Neural progenitor cell (in vitro differentiated cells): Measurements from ENCODE around the gene OR51A7. TPM values are rescaled to one million over a fixed set of nuclear protein-coding genes. Genes with fewer than 3 reads are reported as not detected.

Experiments
- DNase-seq: peaks from one replicate; pipeline ENCODE4 v3.0.0-alpha.2; 2016; ENCODE audit warnings: low spot score
- H2AFZ ChIP-seq: fragments of 200-600 bp; sonication (generic); replicated peaks from 2 replicates; pipeline ENCODE4 v1.6.1; 2016; ENCODE audit warnings: antibody characterized with exemption
- H3F3A ChIP-seq: fragments of 200-600 bp; sonication (generic); 2 replicates; pipeline ENCODE4 v1.6.1; 2016; ENCODE audit warnings: antibody characterized with exemption, low read depth
- H3K27ac ChIP-seq: fragments of 200-600 bp; sonication (generic); 2 replicates; pipeline ENCODE4 v1.5.1; 2016; ENCODE audit warnings: mild to moderate bottlenecking
- H3K27me3 ChIP-seq: fragments of 200-600 bp; sonication (generic); 2 replicates; pipeline ENCODE4 v1.6.1; 2016; ENCODE audit warnings: mild to moderate bottlenecking, moderate library complexity
- H3K36me3 ChIP-seq: fragments of 200-600 bp; sonication (generic); 2 replicates; pipeline ENCODE4 v1.5.1; 2016
- H3K4me1 ChIP-seq: fragments of 200-600 bp; sonication (generic); 2 replicates; pipeline ENCODE4 v1.6.1; 2016; ENCODE audit warnings: mixed run types
- H3K4me2 ChIP-seq: fragments of 200-600 bp; sonication (generic); 2 replicates; pipeline ENCODE4 v1.6.1; 2016
- H3K4me3 ChIP-seq: fragments of 200-600 bp; sonication (generic); 2 replicates; pipeline ENCODE4 v1.5.1; 2016
- H3K79me2 ChIP-seq: fragments of 200-600 bp; sonication (generic); 2 replicates; pipeline ENCODE4 v1.6.1; 2016; ENCODE audit warnings: low read depth
- H3K9ac ChIP-seq: fragments of 200-600 bp; sonication (generic); 2 replicates; pipeline ENCODE4 v1.6.1; 2016
- H3K9me3 ChIP-seq: fragments of 200-600 bp; sonication (generic); 2 replicates; pipeline ENCODE4 v1.5.1; 2016; ENCODE audit warnings: low read depth
- H4K20me1 ChIP-seq: fragments of 200-600 bp; sonication (generic); 2 replicates; pipeline ENCODE4 v1.6.1; 2016; ENCODE audit warnings: low read depth
- H3K27ac Mint-ChIP-seq: 3 replicates; pipeline ENCODE4 v1.8.0; 2021; ENCODE audit warnings: mixed read lengths
- H3K27me3 Mint-ChIP-seq: 2 replicates; pipeline ENCODE4 v1.8.0; 2022; ENCODE audit warnings: low read depth, mild to moderate bottlenecking, inconsistent platforms, moderate library complexity, mixed read lengths; ENCODE audit not compliant: insufficient read depth
- H3K36me3 Mint-ChIP-seq: 3 replicates; pipeline ENCODE4 v1.8.0; 2021; ENCODE audit warnings: mixed read lengths
- H3K4me1 Mint-ChIP-seq: 3 replicates; pipeline ENCODE4 v1.8.0; 2021; ENCODE audit warnings: mixed read lengths
- H3K4me3 Mint-ChIP-seq: 3 replicates; pipeline ENCODE4 v1.8.0; 2021; ENCODE audit warnings: mild to moderate bottlenecking, moderate library complexity, mixed read lengths
- H3K9me3 Mint-ChIP-seq: 3 replicates; pipeline ENCODE4 v1.8.0; 2020; ENCODE audit warnings: mixed read lengths
- CTCF ChIP-seq: fragments of 200-600 bp; sonication (generic); IDR thresholded peaks from 2 replicates; pipeline ENCODE4 v1.5.1; 2017; ENCODE audit warnings: antibody characterized with exemption, mild to moderate bottlenecking
- EZH2 ChIP-seq: fragments of 200-600 bp; sonication (generic); IDR thresholded peaks from 2 replicates; pipeline ENCODE4 v1.6.1; 2017; ENCODE audit warnings: antibody characterized with exemption, mild to moderate bottlenecking, moderate library complexity
- EZH2phosphoT487 ChIP-seq: fragments of 200-600 bp; sonication (generic); IDR thresholded peaks from 2 replicates; pipeline ENCODE4 v1.6.1; 2017; ENCODE audit warnings: antibody characterized with exemption
- total RNA-seq: library from RNA; depleted of rRNA; stranded (reverse); fragments of >200 nt; gene quantifications from 2 replicates; pipeline ENCODE4 v1.2.3, GENCODE V29; 2015; ENCODE audit warnings: low replicate concordance

OR51A7 gene
- total RNA-seq, 1 donor from 2014 or later, result not detected

GRCh38 chr11:4890279-4890678 is 13.3 kb upstream of the OR51A7 start:
- TF ChIP-seq CTCF (no peak), EZH2 (no peak), EZH2phosphoT487 (no peak)
- H2AFZ ChIP-seq, result no peak overlapping the region
- H3K9ac ChIP-seq, result no peak overlapping the region
- H3K36me3 ChIP-seq, result no peaks in the 10 kb centered on the region
- H4K20me1 ChIP-seq, result no peaks in the 10 kb centered on the region
- H3K9me3 ChIP-seq, result no peaks in the 10 kb centered on the region
- H3K27ac Mint-ChIP-seq, result no peak overlapping the region
- no peaks in the 10 kb centered on the region for H3K9me3 Mint-ChIP-seq
- H3K36me3 Mint-ChIP-seq, result no peaks in the 10 kb centered on the region
- no peaks in the 10 kb centered on the region for H3K27me3 Mint-ChIP-seq
- no peaks in the 10 kb centered on the region for H3K79me2 ChIP-seq
- no peaks in the 10 kb centered on the region for H3K4me1 Mint-ChIP-seq
- no peak for DNase-seq
- H3K4me3 Mint-ChIP-seq, result no peak overlapping the region
- H3K4me2 ChIP-seq, result no peak overlapping the region
- no peaks in the 10 kb centered on the region for H3K4me1 ChIP-seq
- no peaks in the 10 kb centered on the region for H3K27me3 ChIP-seq
- no peak overlapping the region for H3K27ac ChIP-seq
- no peaks in the 10 kb centered on the region for H3F3A ChIP-seq
- H3K4me3 ChIP-seq, result no peak overlapping the region

GRCh38 chr11:4891996-4892640 is 11.5 kb upstream of the OR51A7 start:
- Histone ChIP-seq H3K4me2 (no peak overlapping the region), H2AFZ (no peak overlapping the region), H4K20me1 (no peaks in the 10 kb centered on the region), H3K4me1 (no peaks in the 10 kb centered on the region), H3K9me3 (no peaks in the 10 kb centered on the region), H3K36me3 (no peaks in the 10 kb centered on the region), H3K4me3 (no peak overlapping the region), H3K27ac (no peak overlapping the region), H3K9ac (no peak overlapping the region), H3K79me2 (no peaks in the 10 kb centered on the region), H3K27me3 (no peaks in the 10 kb centered on the region), H3F3A (no peaks in the 10 kb centered on the region)
- Mint-ChIP-seq H3K27ac (no peak overlapping the region), H3K9me3 (no peaks in the 10 kb centered on the region), H3K27me3 (no peaks in the 10 kb centered on the region), H3K4me3 (no peak overlapping the region), H3K4me1 (no peaks in the 10 kb centered on the region), H3K36me3 (no peaks in the 10 kb centered on the region)
- TF ChIP-seq CTCF (no peak), EZH2phosphoT487 (no peak), EZH2 (no peak)
- DNase-seq, result no peak

GRCh38 chr11:4916581-4916980 is 13.0 kb downstream of the OR51A7 start:
- Histone ChIP-seq H3K9ac (no peak overlapping the region), H3K36me3 (no peaks in the 10 kb centered on the region), H3K9me3 (no peaks in the 10 kb centered on the region), H3K4me2 (no peak overlapping the region), H4K20me1 (no peaks in the 10 kb centered on the region), H3K79me2 (no peaks in the 10 kb centered on the region), H3K4me3 (no peak overlapping the region), H3K27ac (no peak overlapping the region), H2AFZ (no peak overlapping the region), H3F3A (no peaks in the 10 kb centered on the region), H3K4me1 (no peaks in the 10 kb centered on the region), H3K27me3 (no peaks in the 10 kb centered on the region)
- H3K4me3 Mint-ChIP-seq, result no peak overlapping the region
- TF ChIP-seq EZH2phosphoT487, result no peak
- TF ChIP-seq EZH2, result no peak
- TF ChIP-seq CTCF, result no peak
- no peaks in the 10 kb centered on the region for H3K4me1 Mint-ChIP-seq
- no peaks in the 10 kb centered on the region for H3K36me3 Mint-ChIP-seq
- DNase-seq, result no peak
- H3K27me3 Mint-ChIP-seq, result no peaks in the 10 kb centered on the region
- H3K27ac Mint-ChIP-seq, result no peak overlapping the region
- no peaks in the 10 kb centered on the region for H3K9me3 Mint-ChIP-seq
